Mucosa of descending colon (tissue), 3 donors: Measurements from ENCODE around the gene ARMC12. TPM values are rescaled to one million over a fixed set of nuclear protein-coding genes. Genes with fewer than 3 reads are reported as not detected.

ENCODE experiments used
- ATAC-seq: fragments of 200-7000 bp; cut with Tn5 transposase; one replicate; pipeline ENCODE4 v1.9.1; 2020; ENCODE audit warnings: mild to moderate bottlenecking, moderate library complexity
- DNase-seq, 3 donors: peaks; one replicate each; pipeline ENCODE4 v3.0.0-alpha.2; 2020
- H3K36me3 ChIP-seq: fragments of 200-600 bp; one replicate; pipeline ENCODE4 v1.8.0; 2021; ENCODE audit warnings: low read depth, mild to moderate bottlenecking
- H3K4me1 ChIP-seq: fragments of 200-600 bp; one replicate; pipeline ENCODE4 v1.8.0; 2021; ENCODE audit warnings: low read depth, mild to moderate bottlenecking
- H3K4me3 ChIP-seq: fragments of 200-600 bp; one replicate; pipeline ENCODE4 v1.8.0; 2021; ENCODE audit warnings: mild to moderate bottlenecking
- H3K9me3 ChIP-seq: fragments of 200-600 bp; one replicate; pipeline ENCODE4 v1.8.0; 2021; ENCODE audit warnings: mild to moderate bottlenecking
- CTCF ChIP-seq: fragments of 200-600 bp; IDR thresholded peaks from one replicate; pipeline ENCODE4 v1.8.0; 2022; ENCODE audit warnings: antibody characterized with exemption, mild to moderate bottlenecking
- intact Hi-C, 2 donors: fragments of 100-400 bp; cut with DNase I in 1 of 2; cut with micrococcal nuclease in 1 of 2; formaldehyde crosslinking; loops; one replicate each; pipeline versions ENCODE4 v1.11.0 to v1.11.1; 2022; cut with DNase I, micrococcal nuclease
- total RNA-seq, 3 donors: library from RNA; stranded (reverse); fragmentation: NEBNext Ultra II Directional in 2 of 3; extraction: Animal tissue kit (Norgen Biotek cat#: 25700) in 2 of 3; gene quantifications; one replicate each; pipeline versions ENCODE4 v1.2.1 to v1.2.4, GENCODE V29; 2021 to 2023
- donor health status: DM: no; HTN: no; CAD: no; lungs with moderate emphysema.
- donor health status: DM: no; HTN: no; CAD: no.
- donor health status: DM: no; HTN: yes; CAD: no.

Gene ARMC12
- total RNA-seq, 3 donors from 2014 or later, result 0.31 to 0.55 (median 0.44) TPM

- TF ChIP-seq CTCF, result no peak
- no peak for ATAC-seq
- intact Hi-C loops, result no loop called here
- Histone ChIP-seq H3K9me3 (no peaks in the 10 kb centered on the region), H3K4me1 (no peaks in the 10 kb centered on the region), H3K4me3 (no peak overlapping the region), H3K36me3 (no peaks in the 10 kb centered on the region)
- DNase-seq, result no peak
These were observed 37.4 kb downstream of the ARMC12 start for GRCh38 chr6:35774116-35774794.

- no peaks in the 10 kb centered on the region for H3K9me3 ChIP-seq
- no peak for DNase-seq
These were observed 38.2 kb downstream of the ARMC12 start for GRCh38 chr6:35775031-35775430.

GRCh38 chr6:35776364-35777215, 39.8 kb downstream of the ARMC12 start, which contains the start of gene CLPSL2:
Gene CLPSL2 (plus strand): TSS chr6:35776598. CDS start chr6:35776619, 21 bp downstream.
- DNase-seq, result peak in 1 of 3 donors; percentile 3
- intact Hi-C loops, result no loop called here
- TF ChIP-seq CTCF, result no peak
- H3K9me3 ChIP-seq, result no peaks in the 10 kb centered on the region
- no peaks in the 10 kb centered on the region for H3K4me1 ChIP-seq
- ATAC-seq, result peak; percentile 46
- no peak within 1 kb of the TSS for H3K4me3 ChIP-seq
- H3K36me3 ChIP-seq, result no peaks in the 10 kb centered on the region

More at GRCh38 chr6:35775031-35775430, 38.2 kb downstream of the ARMC12 start:
- intact Hi-C loops, result no loop called here
- no peak for TF ChIP-seq CTCF
- Histone ChIP-seq H3K4me3 (no peak overlapping the region), H3K36me3 (no peaks in the 10 kb centered on the region), H3K4me1 (no peaks in the 10 kb centered on the region)
- no peak for ATAC-seq

- DNase-seq, result no peak
- intact Hi-C loops, result no loop called here
- Histone ChIP-seq H3K4me3 (no peak overlapping the region), H3K9me3 (no peaks in the 10 kb centered on the region), H3K4me1 (no peaks in the 10 kb centered on the region), H3K36me3 (no peaks in the 10 kb centered on the region)
- TF ChIP-seq CTCF, result no peak
- ATAC-seq, result no peak
These were observed 40.7 kb downstream of the ARMC12 start for GRCh38 chr6:35777356-35778102.

GRCh38 chr6:35778437-35778836, 41.6 kb downstream of the ARMC12 start:
- Histone ChIP-seq H3K4me3 (no peak overlapping the region), H3K4me1 (no peaks in the 10 kb centered on the region), H3K36me3 (no peaks in the 10 kb centered on the region), H3K9me3 (no peaks in the 10 kb centered on the region)
- DNase-seq (no peak), ATAC-seq (no peak)
- intact Hi-C loops, result no loop called here
- TF ChIP-seq CTCF, result no peak
